ENCODE data around the gene CASTOR1. TPM values are rescaled to one million over a fixed set of nuclear protein-coding genes. Genes with fewer than 3 reads are reported as not detected.

The CASTOR1 gene
- total and polyA plus RNA-seq, 7 donors = 5.3 to 15.0 (median 9.2) TPM; not detected in 1

DNA sequence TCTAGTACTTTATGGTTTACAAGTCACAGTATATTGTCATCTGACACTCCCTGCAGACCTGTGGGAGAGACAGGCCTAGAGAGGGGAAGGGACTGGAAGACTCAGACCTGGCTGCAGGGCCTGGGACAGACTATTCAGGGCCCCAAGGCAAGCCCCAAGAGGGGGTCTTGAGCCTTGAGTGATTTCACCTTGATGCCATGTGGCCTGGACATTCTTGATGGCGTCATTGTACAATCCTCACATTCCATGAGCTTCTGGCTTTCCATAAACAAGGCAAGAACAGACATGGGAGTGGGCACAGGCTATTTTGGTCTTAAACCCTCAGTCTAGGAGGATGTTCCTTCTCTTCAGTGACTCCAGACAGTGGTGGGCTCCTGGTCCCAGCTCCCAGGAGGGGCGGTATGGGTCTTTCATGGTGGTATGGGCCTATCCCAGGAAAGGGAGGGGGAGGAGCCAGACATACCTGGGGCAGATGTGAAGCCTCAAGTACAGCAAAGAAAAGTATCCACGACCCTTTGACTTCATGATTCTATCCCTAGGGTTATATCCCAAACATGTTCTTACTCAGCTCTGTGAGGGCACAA is 39.3 kb upstream of the CASTOR1 start:
- DNase-seq = no peak
- Histone ChIP-seq H3K27me3 (no peaks in the 10 kb centered on the region), H3K4me3 (no peak overlapping the region), H3K4me1 (peaks cover 0 to 33% (median 32%) of the 10 kb centered on the region in 4 donors), H3K9me3 (no peaks in the 10 kb centered on the region), H3K27ac (peak overlapping the region in 1 of 4 donors; percentile 5), H3K36me3 (peaks cover 8 to 36% (median 16%) of the 10 kb centered on the region in 4 donors)
- WGBS, 2 donors = 84 to 86% methylated on average over 3 of the region's 3 CpGs
- no peak for TF ChIP-seq EP300 (IDR thresholded peaks at IDR 0.05)
- TF ChIP-seq POLR2A (IDR thresholded peaks at IDR 0.05) = no peak
- TF ChIP-seq POLR2AphosphoS5 (IDR thresholded peaks at IDR 0.05) = no peak
- TF ChIP-seq, protein P1, sequence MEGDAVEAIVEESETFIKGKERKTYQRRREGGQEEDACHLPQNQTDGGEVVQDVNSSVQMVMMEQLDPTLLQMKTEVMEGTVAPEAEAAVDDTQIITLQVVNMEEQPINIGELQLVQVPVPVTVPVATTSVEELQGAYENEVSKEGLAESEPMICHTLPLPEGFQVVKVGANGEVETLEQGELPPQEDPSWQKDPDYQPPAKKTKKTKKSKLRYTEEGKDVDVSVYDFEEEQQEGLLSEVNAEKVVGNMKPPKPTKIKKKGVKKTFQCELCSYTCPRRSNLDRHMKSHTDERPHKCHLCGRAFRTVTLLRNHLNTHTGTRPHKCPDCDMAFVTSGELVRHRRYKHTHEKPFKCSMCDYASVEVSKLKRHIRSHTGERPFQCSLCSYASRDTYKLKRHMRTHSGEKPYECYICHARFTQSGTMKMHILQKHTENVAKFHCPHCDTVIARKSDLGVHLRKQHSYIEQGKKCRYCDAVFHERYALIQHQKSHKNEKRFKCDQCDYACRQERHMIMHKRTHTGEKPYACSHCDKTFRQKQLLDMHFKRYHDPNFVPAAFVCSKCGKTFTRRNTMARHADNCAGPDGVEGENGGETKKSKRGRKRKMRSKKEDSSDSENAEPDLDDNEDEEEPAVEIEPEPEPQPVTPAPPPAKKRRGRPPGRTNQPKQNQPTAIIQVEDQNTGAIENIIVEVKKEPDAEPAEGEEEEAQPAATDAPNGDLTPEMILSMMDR (IDR thresholded peaks at IDR 0.05) = no peak
- intact Hi-C loops (cut with DNase I) = no loop called here

DNA sequence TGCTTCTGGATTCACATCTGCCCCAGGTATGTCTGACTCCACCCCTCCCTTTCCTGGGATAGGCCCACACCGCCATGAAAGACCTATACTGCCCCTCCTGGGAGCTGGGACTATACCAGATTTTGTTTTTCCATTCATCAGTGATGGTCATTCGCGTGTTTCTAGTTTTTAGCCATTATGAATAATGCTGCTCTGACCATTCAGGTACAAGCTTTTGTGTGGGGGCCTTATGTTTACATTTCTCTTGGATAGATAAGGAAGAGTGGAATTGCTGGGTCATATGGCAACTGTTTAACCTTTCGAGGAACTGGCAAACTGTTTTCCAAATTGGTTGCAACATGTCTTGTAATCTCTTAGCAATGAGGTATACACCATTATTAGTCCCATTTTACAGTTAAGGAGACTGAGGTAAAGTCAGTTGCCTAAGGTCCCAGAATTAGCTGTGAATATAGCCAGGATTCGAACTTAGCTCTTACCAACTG is 38.6 kb upstream of the CASTOR1 start:
- TF ChIP-seq, protein P1 (IDR thresholded peaks at IDR 0.05) = no peak
- TF ChIP-seq EP300 (IDR thresholded peaks at IDR 0.05) (no peak), POLR2AphosphoS5 (IDR thresholded peaks at IDR 0.05) (no peak), POLR2A (IDR thresholded peaks at IDR 0.05) (no peak)
- Histone ChIP-seq H3K4me3 (no peak overlapping the region), H3K27me3 (no peaks in the 10 kb centered on the region), H3K27ac (peak overlapping the region in 3 of 4 donors; percentile 91 to 98 (median 93)), H3K9me3 (no peaks in the 10 kb centered on the region), H3K4me1 (peaks cover 0 to 39% (median 37%) of the 10 kb centered on the region in 4 donors), H3K36me3 (peaks cover 1 to 29% (median 10%) of the 10 kb centered on the region in 4 donors)
- WGBS, 2 donors = 31 to 70% methylated on average over 5 of the region's 5 CpGs
- no peak for DNase-seq
- intact Hi-C loops (cut with DNase I) = loop anchor here (2.0 kb wide), 1 partner anchor 29 kb away; the partner anchor contains the start of genes CCDC157 and SF3A1

DNA sequence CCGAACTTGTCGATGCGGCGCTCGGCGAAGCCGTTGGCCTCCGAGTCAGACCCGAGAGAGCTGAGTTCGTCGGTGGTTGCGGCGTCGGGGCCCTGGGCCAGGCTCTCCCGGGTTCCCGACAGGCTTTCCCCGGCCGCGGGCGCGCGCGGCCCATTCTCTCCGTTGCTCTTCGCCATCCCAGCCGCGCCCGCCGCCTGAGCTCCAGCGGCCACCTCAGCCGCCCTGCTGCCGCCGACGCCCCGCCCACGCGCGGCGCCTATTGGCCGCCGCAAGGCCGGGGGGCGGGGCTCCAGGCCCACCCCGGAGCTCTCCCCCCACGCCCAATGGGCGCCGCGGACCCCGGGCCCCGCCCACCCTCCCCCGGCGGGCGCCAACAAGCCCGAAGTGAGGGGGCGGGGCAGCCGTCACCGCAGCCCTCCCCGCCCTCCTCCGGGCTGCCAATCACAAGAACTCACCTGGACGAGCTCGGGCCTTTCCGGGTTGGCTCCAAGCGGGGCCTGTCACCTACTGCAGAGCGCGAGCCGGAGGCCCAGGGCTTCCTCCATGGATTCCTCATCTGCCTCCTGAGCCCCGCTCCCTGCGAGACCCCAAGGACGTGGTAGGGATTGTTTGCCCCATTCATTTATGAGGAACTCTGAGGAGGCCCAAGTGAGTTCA is 37.5 kb upstream of the CASTOR1 start, which contains the start of gene TBC1D10A:
TBC1D10A (minus strand) TSS at position 236 of the 657 bp plus-strand sequence; CDS start at position 176, 60 bp downstream.
- intact Hi-C loops (cut with DNase I) = loop anchor here (1.0 to 2.0 kb wide), 2 partner anchors 30 to 39 kb away; partner anchors contain the start of genes CCDC157 and SF3A1
- H3K4me1 ChIP-seq = peaks cover 0 to 48% (median 44%) of the 10 kb centered on the region in 4 donors
- H3K27ac ChIP-seq = peak within 1 kb of the TSS; percentile 91 to 98 (median 92)
- 0 to 1% methylated on average over 69 of the region's 69 CpGs for WGBS, 2 donors
- peaks cover 0 to 18% (median 4%) of the 10 kb centered on the region in 4 donors for H3K36me3 ChIP-seq
- peak within 1 kb of the TSS; percentile 83 to 100 (median 96) for H3K4me3 ChIP-seq
- peak; percentile 94 for DNase-seq
- no peaks in the 10 kb centered on the region for H3K27me3 ChIP-seq
- H3K9me3 ChIP-seq = no peaks in the 10 kb centered on the region
- TF ChIP-seq, protein P1 (IDR thresholded peaks at IDR 0.05) = no peak
- TF ChIP-seq POLR2AphosphoS5 (IDR thresholded peaks at IDR 0.05) = peak; percentile 65 to 93 (median 90)
- no peak for TF ChIP-seq EP300 (IDR thresholded peaks at IDR 0.05)
- TF ChIP-seq POLR2A (IDR thresholded peaks at IDR 0.05) = peak; percentile 68 to 75

DNA sequence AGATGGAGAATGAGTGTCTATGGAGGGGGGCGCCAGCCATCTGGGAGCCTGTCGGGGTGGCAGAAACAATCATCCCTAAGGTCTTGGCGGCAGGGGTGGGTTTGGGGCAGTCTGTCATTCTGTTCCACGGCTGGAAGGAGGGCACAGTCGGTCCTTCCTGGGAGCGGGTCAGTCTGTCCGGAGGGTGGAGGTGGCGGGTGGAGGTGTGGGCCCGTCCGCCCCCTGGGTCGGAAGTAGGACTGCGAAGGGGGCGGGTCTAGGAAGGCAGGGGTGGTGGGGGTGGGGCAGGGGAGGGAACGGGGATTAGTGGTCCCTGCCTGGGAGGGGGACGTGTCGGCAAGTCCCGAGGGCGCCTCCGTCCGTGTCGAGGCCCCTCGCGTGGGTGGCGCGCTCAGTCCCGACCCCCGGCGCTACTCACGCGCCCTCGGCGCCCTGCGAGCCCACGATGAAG is 37.0 kb upstream of the CASTOR1 start:
- peak; percentile 78 for DNase-seq
- Histone ChIP-seq H3K27me3 (no peaks in the 10 kb centered on the region), H3K9me3 (no peaks in the 10 kb centered on the region), H3K4me3 (peak overlapping the region; percentile 83 to 100 (median 96)), H3K27ac (peak overlapping the region; percentile 91 to 98 (median 92)), H3K4me1 (peaks cover 0 to 54% (median 49%) of the 10 kb centered on the region in 4 donors), H3K36me3 (peaks cover 0 to 13% (median 1%) of the 10 kb centered on the region in 4 donors)
- TF ChIP-seq POLR2A (IDR thresholded peaks at IDR 0.05) (no peak), EP300 (IDR thresholded peaks at IDR 0.05) (no peak), POLR2AphosphoS5 (IDR thresholded peaks at IDR 0.05) (no peak)
- TF ChIP-seq, protein P1 (IDR thresholded peaks at IDR 0.05) = no peak
- 1% methylated on average over 34 of the region's 34 CpGs for WGBS, 2 donors
- intact Hi-C loops (cut with DNase I) = loop anchor here (1.0 to 2.0 kb wide), 2 partner anchors 31 to 38 kb away; partner anchors contain the start of genes CCDC157 and SF3A1

Measured in sigmoid colon (tissue), 7 donors.